Measurements from ENCODE around the gene LYRM2. TPM values are rescaled to one million over a fixed set of nuclear protein-coding genes. Genes with fewer than 3 reads are reported as not detected.

Gene LYRM2
- total and polyA plus RNA-seq, 2 of the 8 experiments (the other 6 are each of a cell fraction or from before 2014, with no cell fraction given), result 7.3 to 25.7 TPM

- Histone ChIP-seq H3K23me2 (ENCODE audit: low read depth, low read length) (no peaks in the 10 kb centered on the region), H2BK12ac (ENCODE audit: low read depth, low read length) (no peak overlapping the region), H2AK5ac (ENCODE audit: low read depth, low read length) (no peak overlapping the region), H3K14ac (ENCODE audit: insufficient read length) (no peak overlapping the region), H3K4me2 (ENCODE audit: insufficient read depth in 1 of 2, low read depth in 2 of 2, low read length in 2 of 2) (peak overlapping the region; percentile 20 to 38; a peak in 3 of 4 replicates), H3K79me1 (ENCODE audit: low read depth, low read length) (no peaks in the 10 kb centered on the region), H4K20me1 (replicated peaks in 1 of 2; ENCODE audit: control insufficient read depth in 1 of 2, insufficient read depth in 2 of 2, low read length in 2 of 2) (no peaks in the 10 kb centered on the region), H3K27me3 (replicated peaks in 1 of 4; ENCODE audit: control insufficient read depth in 3 of 4, extremely low read depth in 1 of 4, insufficient read depth in 3 of 4, low read length in 3 of 4) (no peaks in the 10 kb centered on the region), H3K56ac (replicated peaks; ENCODE audit: insufficient read length, low read depth, low read length) (no peak overlapping the region), H2BK20ac (ENCODE audit: low read length) (no peak overlapping the region), H2BK15ac (ENCODE audit: low read length) (no peak overlapping the region), H4K5ac (ENCODE audit: insufficient read length, low read depth, low read length) (no peak overlapping the region), H2BK5ac (ENCODE audit: low read depth, low read length) (0 out of 2 replicates have a peak overlapping the region, but pooled peaks have one; percentile 5), H3K4ac (replicated peaks; ENCODE audit: insufficient read length, low read depth, low read length) (no peak overlapping the region), H3K27ac (ENCODE audit: low read depth, low read length) (no peak overlapping the region), H3K9ac (replicated peaks in 1 of 4; ENCODE audit: extremely low read depth in 1 of 4, low read depth in 3 of 4, low read length in 3 of 4) (no peak overlapping the region), H4K91ac (replicated peaks; ENCODE audit: insufficient read length, low read length) (no peak overlapping the region), H2BK120ac (replicated peaks; ENCODE audit: low read depth, low read length) (no peak overlapping the region), H2AFZ (ENCODE audit: low read length) (no peak overlapping the region), H3K4me3 (ENCODE audit: extremely low read depth in 1 of 4, insufficient read depth in 2 of 4, low read depth in 3 of 4, low read length in 4 of 4) (peak overlapping the region in 1 of 4 experiments; percentile 25; a peak in 1 of 8 replicates), H3K18ac (ENCODE audit: extremely low read depth, low read length) (no peak overlapping the region), H4K8ac (ENCODE audit: extremely low read depth, insufficient read depth, low read length) (no peak overlapping the region), H3K79me2 (ENCODE audit: control insufficient read depth in 1 of 2, insufficient read depth in 2 of 2, low read length in 2 of 2) (0 out of 4 replicates have a peak, but pooled peaks cover 0 to 4% of the 10 kb centered on the region in 2 experiments), H3K36me3 (ENCODE audit: control insufficient read depth in 2 of 4, insufficient read depth in 4 of 4, low read length in 3 of 4) (peaks cover 35 to 78% (median 56%) of the 10 kb centered on the region in 4 experiments), H3K9me3 (ENCODE audit: insufficient read depth in 2 of 2, low read depth in 1 of 2, low read length in 1 of 2) (no peaks in the 10 kb centered on the region), H3K4me1 (replicated peaks in 1 of 4; ENCODE audit: control insufficient read depth in 3 of 4, insufficient read depth in 4 of 4, low read length in 3 of 4) (peaks cover 4 to 11% (median 6%) of the 10 kb centered on the region in 4 experiments; a peak in 5 of 7 replicates), H3K23ac (ENCODE audit: insufficient read length) (no peak overlapping the region)
- ChIA-PET CTCF (ENCODE audit: partially characterized antibody) (interaction anchor here (2.2 kb wide), 1 partner anchor 11 kb away, joined by 6 read pairs; no protein-coding TSS in a partner anchor), POLR2A (ENCODE audit: partially characterized antibody) (interaction anchor here (0.6 to 1.4 kb wide), 5 partner anchors 11 to 82 kb away, joined by 3 to 9 read pairs (median 3); no protein-coding TSS in a partner anchor)
- WGBS, 2 experiments (ENCODE audit: extremely low coverage in 1 of 2, insufficient coverage in 1 of 2, insufficient read length in 1 of 2, insufficient replicate concordance in 2 of 2, low coverage in 1 of 2, low lambda C conversion rate in 2 of 2, missing lambda C conversion rate in 1 of 2), result 36% methylated on average over 5 of the region's 5 CpGs; no CpG with 5 or more reads in 1 of the 2 experiments
- FAIRE-seq (peak; percentile 90), DNase-seq (ENCODE audit: low read depth in 1 of 2, low spot score in 2 of 2) (no peak)
- TF ChIP-seq RBBP5 (IDR thresholded peaks at IDR 0.05; ENCODE audit: borderline replicate concordance, low read depth, low read length) (no peak), GTF2F1 (IDR thresholded peaks at IDR 0.05; ENCODE audit: borderline replicate concordance, low read depth, low read length) (no peak)
Measured at GRCh38 chr6:89667872-89668556, 29.5 kb upstream of the LYRM2 start.
